ENCODE results near the gene CDH19.

DNA sequence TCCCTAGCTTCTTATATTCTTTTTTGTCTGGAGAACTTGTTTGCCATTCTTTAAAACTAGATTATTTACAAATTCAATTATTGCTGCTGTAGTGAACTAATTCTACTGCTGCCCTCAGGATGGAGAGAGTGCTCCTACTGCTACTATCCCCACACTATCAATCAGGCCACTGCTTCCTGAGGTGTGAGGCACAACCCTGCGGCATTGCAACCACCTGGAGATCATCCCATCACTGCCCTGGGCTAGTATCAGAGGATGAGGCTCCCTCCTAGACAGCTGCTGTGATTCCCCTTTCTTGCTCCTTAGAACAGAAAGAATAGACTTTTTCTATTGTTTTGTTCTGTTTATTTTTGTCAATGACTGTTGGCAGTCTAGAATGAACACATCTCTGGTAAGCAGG, 146.6 kb downstream of the CDH19 start:
- TF ChIP-seq, protein P1, sequence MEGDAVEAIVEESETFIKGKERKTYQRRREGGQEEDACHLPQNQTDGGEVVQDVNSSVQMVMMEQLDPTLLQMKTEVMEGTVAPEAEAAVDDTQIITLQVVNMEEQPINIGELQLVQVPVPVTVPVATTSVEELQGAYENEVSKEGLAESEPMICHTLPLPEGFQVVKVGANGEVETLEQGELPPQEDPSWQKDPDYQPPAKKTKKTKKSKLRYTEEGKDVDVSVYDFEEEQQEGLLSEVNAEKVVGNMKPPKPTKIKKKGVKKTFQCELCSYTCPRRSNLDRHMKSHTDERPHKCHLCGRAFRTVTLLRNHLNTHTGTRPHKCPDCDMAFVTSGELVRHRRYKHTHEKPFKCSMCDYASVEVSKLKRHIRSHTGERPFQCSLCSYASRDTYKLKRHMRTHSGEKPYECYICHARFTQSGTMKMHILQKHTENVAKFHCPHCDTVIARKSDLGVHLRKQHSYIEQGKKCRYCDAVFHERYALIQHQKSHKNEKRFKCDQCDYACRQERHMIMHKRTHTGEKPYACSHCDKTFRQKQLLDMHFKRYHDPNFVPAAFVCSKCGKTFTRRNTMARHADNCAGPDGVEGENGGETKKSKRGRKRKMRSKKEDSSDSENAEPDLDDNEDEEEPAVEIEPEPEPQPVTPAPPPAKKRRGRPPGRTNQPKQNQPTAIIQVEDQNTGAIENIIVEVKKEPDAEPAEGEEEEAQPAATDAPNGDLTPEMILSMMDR (conservative IDR thresholded peaks at IDR 0.05; ENCODE audit: low read depth, low read length): no peak
- TF ChIP-seq EZH2 (IDR thresholded peaks at IDR 0.05; ENCODE audit: borderline replicate concordance, low read depth, low read length, poor library complexity, severe bottlenecking): no peak
